ENCODE measurements around the gene TMED4. TPM values are rescaled to one million over a fixed set of nuclear protein-coding genes. Genes with fewer than 3 reads are reported as not detected.

Gene TMED4
- total RNA-seq, 1 experiment from 2014 or later: 67.3 TPM

DNA sequence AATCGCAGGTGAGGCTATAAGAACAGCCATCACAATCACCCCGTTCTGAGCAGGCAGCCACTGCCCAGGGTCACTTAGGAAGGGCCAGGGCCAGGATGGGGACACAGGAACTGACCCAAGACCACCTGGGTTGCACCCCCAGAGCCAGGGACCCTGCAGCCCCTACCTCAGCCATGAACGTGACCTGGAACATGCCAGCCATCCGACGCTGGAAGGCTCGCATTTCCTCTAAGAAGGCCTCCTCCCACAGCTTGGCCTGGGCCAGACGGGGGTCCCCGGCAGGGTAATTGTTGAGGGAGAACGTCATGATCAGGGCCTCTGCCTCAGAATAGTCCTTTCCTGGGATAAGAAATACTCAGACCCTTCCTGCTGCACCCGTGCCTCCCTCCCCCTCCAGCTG, 45.9 kb downstream of the TMED4 start:
- Histone ChIP-seq H3K9me3 (ENCODE audit: control insufficient read depth in 1 of 2, insufficient read depth in 1 of 2, low read depth in 1 of 2, low read length in 2 of 2) (no peaks in the 10 kb centered on the region), H2AFZ (ENCODE audit: low read depth, low read length, poor library complexity, severe bottlenecking) (no peak overlapping the region), H3K9ac (ENCODE audit: low read length) (no peak overlapping the region), H3K4me1 (ENCODE audit: control insufficient read depth in 1 of 2, insufficient read depth in 2 of 2, low read length in 2 of 2) (peaks cover 0 to 6% of the 10 kb centered on the region in 2 experiments; a peak in 2 of 4 replicates), H3K36me3 (ENCODE audit: control insufficient read depth in 1 of 2, insufficient read depth in 2 of 2, low read length in 2 of 2) (no peaks in the 10 kb centered on the region), H3K27me3 (ENCODE audit: insufficient read depth, low read length) (no peaks in the 10 kb centered on the region), H3K4me2 (ENCODE audit: low read length) (no peak overlapping the region), H3K27ac (ENCODE audit: low read depth, low read length) (no peak overlapping the region), H4K20me1 (ENCODE audit: insufficient read depth) (no peaks in the 10 kb centered on the region), H3K79me2 (ENCODE audit: insufficient read depth, low read length) (no peaks in the 10 kb centered on the region), H3K4me3 (replicated peaks in 1 of 2; ENCODE audit: low read depth in 1 of 2, low read length in 2 of 2) (no peak overlapping the region), H3K9me2 (ENCODE audit: insufficient read depth) (no peaks in the 10 kb centered on the region)
- TF ChIP-seq RAD21 (IDR thresholded peaks at IDR 0.05; ENCODE audit: low read depth) (no peak), ZFX (IDR thresholded peaks at IDR 0.05) (no peak), SP1 (IDR thresholded peaks at IDR 0.05; ENCODE audit: low read depth) (no peak), EGR1 (IDR thresholded peaks at IDR 0.05; ENCODE audit: low read depth) (no peak), SIN3A (IDR thresholded peaks at IDR 0.05; ENCODE audit: low read depth) (no peak), POLR2A (IDR thresholded peaks at IDR 0.05; ENCODE audit: borderline replicate concordance, extremely low read depth, insufficient read depth, insufficient read length) (no peak), JUND (IDR thresholded peaks at IDR 0.05) (no peak), POLR2AphosphoS5 (IDR thresholded peaks at IDR 0.05; ENCODE audit: low read depth, low read length) (no peak), YY1 (IDR thresholded peaks at IDR 0.05; ENCODE audit: extremely low read depth, insufficient replicate concordance, low read depth, low read length) (no peak), CEBPB (IDR thresholded peaks at IDR 0.05; ENCODE audit: low read depth) (no peak)
- TF ChIP-seq, protein P1, sequence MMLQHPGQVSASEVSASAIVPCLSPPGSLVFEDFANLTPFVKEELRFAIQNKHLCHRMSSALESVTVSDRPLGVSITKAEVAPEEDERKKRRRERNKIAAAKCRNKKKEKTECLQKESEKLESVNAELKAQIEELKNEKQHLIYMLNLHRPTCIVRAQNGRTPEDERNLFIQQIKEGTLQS (IDR thresholded peaks at IDR 0.05): no peak
- TF ChIP-seq, protein P2, sequence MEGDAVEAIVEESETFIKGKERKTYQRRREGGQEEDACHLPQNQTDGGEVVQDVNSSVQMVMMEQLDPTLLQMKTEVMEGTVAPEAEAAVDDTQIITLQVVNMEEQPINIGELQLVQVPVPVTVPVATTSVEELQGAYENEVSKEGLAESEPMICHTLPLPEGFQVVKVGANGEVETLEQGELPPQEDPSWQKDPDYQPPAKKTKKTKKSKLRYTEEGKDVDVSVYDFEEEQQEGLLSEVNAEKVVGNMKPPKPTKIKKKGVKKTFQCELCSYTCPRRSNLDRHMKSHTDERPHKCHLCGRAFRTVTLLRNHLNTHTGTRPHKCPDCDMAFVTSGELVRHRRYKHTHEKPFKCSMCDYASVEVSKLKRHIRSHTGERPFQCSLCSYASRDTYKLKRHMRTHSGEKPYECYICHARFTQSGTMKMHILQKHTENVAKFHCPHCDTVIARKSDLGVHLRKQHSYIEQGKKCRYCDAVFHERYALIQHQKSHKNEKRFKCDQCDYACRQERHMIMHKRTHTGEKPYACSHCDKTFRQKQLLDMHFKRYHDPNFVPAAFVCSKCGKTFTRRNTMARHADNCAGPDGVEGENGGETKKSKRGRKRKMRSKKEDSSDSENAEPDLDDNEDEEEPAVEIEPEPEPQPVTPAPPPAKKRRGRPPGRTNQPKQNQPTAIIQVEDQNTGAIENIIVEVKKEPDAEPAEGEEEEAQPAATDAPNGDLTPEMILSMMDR (IDR thresholded peaks at IDR 0.05 in 2 of 3, conservative IDR thresholded peaks at IDR 0.05 in 1 of 3; ENCODE audit: borderline replicate concordance in 1 of 3, insufficient read depth in 1 of 3, low read depth in 2 of 3, low read length in 2 of 3): no peak
- no TSS peak for BruUV-seq (replicated peaks)
- DNase-seq (ENCODE audit: low read depth, low spot score) (no peak), ATAC-seq (no peak)
- CTCF ChIA-PET: interaction anchor here (1.0 kb wide), 1 partner anchor 12 kb away, joined by 3 read pairs; no protein-coding TSS in a partner anchor
- intact Hi-C loops (cut with micrococcal nuclease): no loop called here
- POLR2A ChIA-PET: no interaction called here
- RAD21 ChIA-PET (ENCODE audit: low non-redundant PET in 1 of 2, low total read pairs in 2 of 2, uncharacterized antibody in 2 of 2, unreplicated experiment in 2 of 2): no interaction called here
